Kidney tubule cell (primary cell): ENCODE data around the gene DLGAP4.

ENCODE experiments used
- DNase-seq: peaks from one replicate; pipeline ENCODE4 v3.0.0-alpha.2; 2018; ENCODE audit warnings: low spot score

DLGAP4 gene

GRCh38 chr20:36454698-36455427, 148.7 kb downstream of the DLGAP4 start:
- peak; percentile 40 for DNase-seq

GRCh38 chr20:36455972-36456625, 150.0 kb downstream of the DLGAP4 start:
- no peak for DNase-seq

DNA sequence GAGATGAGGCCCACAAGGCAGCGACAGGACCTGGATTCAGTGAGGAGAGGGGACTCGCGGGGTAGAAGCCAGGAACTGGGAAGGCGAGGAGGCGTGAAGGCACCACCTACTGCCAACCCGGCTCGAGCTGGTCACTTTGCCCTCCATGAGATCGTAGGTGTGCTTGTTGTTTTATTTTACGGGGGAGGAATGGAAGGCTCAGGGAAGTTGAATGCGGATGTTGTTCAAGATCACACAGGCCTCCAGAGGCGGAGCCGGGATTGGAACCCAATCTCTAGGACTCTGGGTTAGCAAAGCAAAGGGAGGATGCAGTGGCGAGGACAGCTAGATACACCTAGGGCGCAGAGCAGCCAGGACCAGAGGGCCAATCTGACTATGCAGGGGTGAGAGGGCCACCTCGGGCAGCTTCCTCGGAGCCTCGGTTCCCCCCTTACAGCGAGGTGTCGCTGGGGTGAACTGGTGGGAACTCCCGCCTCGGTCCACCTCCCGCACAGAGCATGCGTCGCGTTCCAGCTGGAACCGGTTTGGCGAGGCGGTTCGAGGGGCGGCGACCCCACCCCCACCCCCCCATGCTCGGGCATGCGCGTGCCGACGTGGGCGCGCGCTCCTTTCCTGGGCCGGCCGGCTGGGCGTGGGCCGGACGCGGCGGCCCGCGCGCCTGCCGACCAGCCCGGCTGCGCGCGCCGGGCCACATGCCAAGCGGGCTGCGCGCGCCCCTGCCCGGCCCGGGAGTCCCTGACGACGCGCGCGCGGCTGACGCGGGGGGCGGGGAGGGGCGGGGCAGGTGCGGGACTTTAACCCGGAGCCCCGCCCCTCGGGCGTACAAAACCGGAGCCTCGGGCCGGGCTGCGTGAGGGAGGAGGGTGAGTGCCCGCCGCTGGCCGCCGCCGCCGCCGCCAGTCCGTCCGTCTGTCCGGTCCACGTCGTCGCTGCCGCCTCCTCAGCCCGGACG, 154.8 kb downstream of the DLGAP4 start:
- DNase-seq, result peak; percentile 94

- peak; percentile 73 for DNase-seq
Measured at GRCh38 chr20:36461600-36462439, 155.7 kb downstream of the DLGAP4 start.

- DNase-seq, result peak; percentile 83
Measured at GRCh38 chr20:36462440-36463211, 156.5 kb downstream of the DLGAP4 start.

GRCh38 chr20:36463212-36464061, 157.3 kb downstream of the DLGAP4 start:
- no peak for DNase-seq

- DNase-seq, result peak; percentile 88
Measured at GRCh38 chr20:36465109-36466080, 159.3 kb downstream of the DLGAP4 start.

DNA sequence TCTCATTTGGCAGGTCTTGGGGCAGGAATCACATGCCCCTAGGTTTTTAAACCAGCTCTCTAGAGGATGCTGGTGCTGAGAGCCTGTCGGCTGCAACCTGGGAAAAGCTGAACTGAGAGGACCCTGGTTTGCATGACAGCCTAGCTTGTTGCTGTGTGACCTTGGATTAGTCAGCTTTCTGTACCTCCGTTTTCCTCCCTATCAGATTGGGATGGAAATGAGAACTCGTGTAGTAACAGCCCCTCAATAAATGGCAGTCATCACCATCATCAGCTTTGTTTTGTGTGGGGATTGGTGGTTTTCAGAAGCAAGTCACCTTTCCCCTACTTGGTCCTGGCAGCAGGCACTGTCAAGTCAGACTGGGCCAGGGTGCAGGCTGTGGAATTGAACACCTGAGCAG, 159.9 kb downstream of the DLGAP4 start:
- no peak for DNase-seq

- DNase-seq, result peak; percentile 45
Measured at GRCh38 chr20:36467076-36467999, 161.2 kb downstream of the DLGAP4 start.

- DNase-seq, result peak; percentile 27
Measured at GRCh38 chr20:36468149-36469000, 162.2 kb downstream of the DLGAP4 start.

DNA sequence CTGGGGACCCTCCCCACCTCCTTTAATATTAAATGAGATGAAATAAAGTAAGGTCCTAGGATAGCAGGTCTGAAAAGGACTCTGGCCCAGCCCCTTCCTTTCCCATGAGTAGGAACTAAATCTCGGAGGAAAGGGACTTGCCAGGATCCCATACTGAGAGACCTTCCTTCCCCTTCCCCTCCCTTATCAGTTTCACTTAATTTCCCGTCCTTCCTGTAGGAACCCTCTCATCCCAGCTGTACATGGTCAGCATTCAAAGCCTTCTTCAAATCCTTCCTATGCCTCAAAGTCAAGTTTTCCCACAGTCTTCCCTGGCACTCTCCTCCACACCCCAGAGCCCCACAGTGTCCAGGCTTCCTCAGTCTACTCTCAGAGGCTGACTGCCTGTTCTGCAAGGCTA, 163.8 kb downstream of the DLGAP4 start:
- DNase-seq, result no peak

GRCh38 chr20:36471885-36472636, 165.9 kb downstream of the DLGAP4 start:
- no peak for DNase-seq

DNA sequence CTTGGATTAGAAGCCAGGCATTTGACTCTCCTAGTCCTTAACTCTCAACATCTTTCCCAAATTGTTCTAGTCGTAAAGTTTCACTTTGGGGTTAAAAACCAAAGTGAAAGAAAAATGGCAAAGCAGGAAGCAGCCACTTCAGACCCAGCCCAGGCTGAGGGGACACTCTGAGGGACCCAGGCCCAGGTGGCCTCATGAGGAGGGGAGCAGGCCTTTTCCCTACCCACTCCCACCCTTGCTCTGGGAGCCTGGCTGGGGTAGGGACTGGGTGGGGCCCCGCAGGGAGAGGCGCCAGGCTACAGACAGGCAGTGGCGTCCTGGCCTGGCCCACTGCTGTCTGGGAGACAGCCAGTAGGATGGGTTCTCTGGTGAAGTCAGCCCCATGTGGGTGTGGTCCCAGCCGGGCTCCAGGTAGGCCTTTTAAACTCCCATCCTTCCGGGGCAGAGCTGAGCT, 166.5 kb downstream of the DLGAP4 start:
- DNase-seq, result peak; percentile 51

DNA sequence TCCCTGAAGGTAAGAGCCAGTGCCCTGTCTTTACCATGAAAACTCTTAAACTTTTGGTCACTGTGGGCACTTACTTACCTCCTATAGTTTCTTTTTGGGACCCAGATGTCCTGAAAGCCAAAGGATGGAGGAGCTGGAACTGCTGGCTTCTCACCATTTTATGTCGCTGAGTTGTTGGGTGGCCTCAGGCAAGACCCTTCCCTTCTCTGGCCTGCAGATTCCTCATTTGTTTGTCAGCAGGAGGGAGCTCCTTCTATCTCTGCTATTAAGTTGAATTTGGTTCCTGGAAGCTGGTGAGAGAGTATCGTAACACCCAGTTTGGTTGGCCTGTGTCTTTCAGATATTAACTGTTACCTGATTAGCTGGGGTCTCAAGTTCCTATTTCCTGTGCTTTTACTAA, 167.0 kb downstream of the DLGAP4 start:
- no peak for DNase-seq

- peak; percentile 23 for DNase-seq
Measured at GRCh38 chr20:36474563-36474962, 168.4 kb downstream of the DLGAP4 start.

DNA sequence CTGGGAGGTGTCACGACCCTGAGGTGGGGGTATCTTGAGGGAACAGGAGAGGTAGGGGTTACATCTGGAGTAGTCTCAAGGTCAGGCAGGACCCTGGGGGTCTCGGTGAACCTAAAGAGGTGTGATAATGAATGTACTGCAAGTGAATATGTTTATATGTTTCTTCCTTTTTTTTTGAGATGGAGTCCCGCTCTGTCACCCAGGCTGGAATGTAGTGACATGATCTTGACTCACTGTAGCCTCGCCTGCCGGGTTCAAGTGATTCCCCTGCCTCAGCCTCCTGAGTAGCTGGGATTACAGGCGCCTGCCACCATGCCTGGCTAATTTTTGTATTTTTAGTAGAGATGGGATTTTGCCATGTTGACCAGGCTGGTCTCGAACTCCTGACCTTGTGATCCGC, 168.9 kb downstream of the DLGAP4 start:
- peak; percentile 68 for DNase-seq
